H1 (cell line): Measurements from ENCODE around the gene MMP15.

Experiments used
- CTCF ChIP-seq, 3 experiments: IDR thresholded peaks; 1 replicate in 2 of 3; 2 replicates in 1 of 3; pipeline versions ENCODE4 v1.5.1 to v1.6.1; 2011; ENCODE audit warnings: low read length in 3 of 3, mild to moderate bottlenecking in 3 of 3, inconsistent platforms in 2 of 3, low read depth in 1 of 3, moderate library complexity in 1 of 3; ENCODE audit not compliant: insufficient read depth in 1 of 3; ENCODE audit errors: control extremely low read depth in 1 of 3
- SP4 ChIP-seq: IDR thresholded peaks from 2 replicates; pipeline ENCODE4 v1.6.1; 2012; ENCODE audit warnings: low read length, inconsistent platforms

GRCh38 chr16:58085584-58086251 is 60.2 kb downstream of the MMP15 start:
- TF ChIP-seq SP4 (no peak), CTCF (IDR thresholded peaks at IDR 0.05; ENCODE audit: control extremely low read depth in 1 of 3, insufficient read depth in 1 of 3, low read depth in 1 of 3, low read length in 3 of 3) (no peak)
